HCT116 (cell line): Measurements from ENCODE around the gene RAB19.

Source experiments
- CTCF ChIP-seq, 3 experiments: fragments of 200-600 bp in 1 of 3; sonication (generic) in 1 of 3; IDR thresholded peaks in 2 of 3; conservative IDR thresholded peaks in 1 of 3; 2 replicates each; pipeline ENCODE4 v1.5.1; 2012 to 2017; ENCODE audit warnings: low read depth in 2 of 3, low read length in 2 of 3, antibody characterized with exemption in 1 of 3, borderline replicate concordance in 1 of 3, control low read depth in 1 of 3, mild to moderate bottlenecking in 1 of 3, mixed read lengths in 1 of 3, mixed run types in 1 of 3, moderate library complexity in 1 of 3; ENCODE audit not compliant: insufficient read depth in 1 of 3
- EZH2 ChIP-seq: fragments of 200-600 bp; sonication (generic); IDR thresholded peaks from 2 replicates; pipeline ENCODE4 v1.6.1; 2017; ENCODE audit warnings: antibody characterized with exemption, mixed run types
- YY1 ChIP-seq: IDR thresholded peaks from 2 replicates; pipeline ENCODE4 v1.6.1; 2011; ENCODE audit warnings: low read length, low read depth, moderate library complexity, mild to moderate bottlenecking; ENCODE audit not compliant: insufficient replicate concordance; ENCODE audit errors: extremely low read depth

- TF ChIP-seq CTCF (IDR thresholded peaks at IDR 0.05 in 2 of 3, conservative IDR thresholded peaks at IDR 0.05 in 1 of 3; ENCODE audit: borderline replicate concordance in 1 of 3, insufficient read depth in 1 of 3, low read depth in 2 of 3, low read length in 2 of 3): no peak
- TF ChIP-seq YY1: no peak
- TF ChIP-seq EZH2: no peak
These were observed 35.5 kb downstream of the RAB19 start for GRCh38 chr7:140439359-140439758.
